ENCODE results near the gene QRICH2. TPM values are rescaled to one million over a fixed set of nuclear protein-coding genes. Genes with fewer than 3 reads are reported as not detected.

QRICH2 gene
- total RNA-seq, 4 donors from 2014 or later, result 1.7 to 2.7 (median 2.0) TPM

- TF ChIP-seq POLR2A (IDR thresholded peaks at IDR 0.05) (no peak), EP300 (IDR thresholded peaks at IDR 0.05) (no peak)
- Histone ChIP-seq H3K9me3 (no peaks in the 10 kb centered on the region), H3K36me3 (peaks cover 0 to 11% of the 10 kb centered on the region in 2 donors), H3K27ac (no peak overlapping the region), H3K27me3 (no peaks in the 10 kb centered on the region), H3K4me3 (no peak overlapping the region), H3K4me1 (peaks cover 0 to 8% (median 6%) of the 10 kb centered on the region in 3 donors)
- no peak for ATAC-seq
- 100% methylated on average over 1 of the region's 15 CpGs; no CpG with 5 or more reads in 1 of the 2 donors for WGBS, 2 donors (ENCODE audit: low coverage in 1 of 2)
Measured at GRCh38 chr17:76280650-76281049, 27.4 kb downstream of the QRICH2 start.

- no peaks in the 10 kb centered on the region for H3K27me3 ChIP-seq
- H3K4me1 ChIP-seq, result peaks cover 0 to 8% (median 6%) of the 10 kb centered on the region in 3 donors
- ATAC-seq, result no peak
- H3K9me3 ChIP-seq, result no peaks in the 10 kb centered on the region
- no peak overlapping the region for H3K27ac ChIP-seq
- H3K4me3 ChIP-seq, result no peak overlapping the region
- no CpG with 5 or more reads among the region's 15 CpGs for WGBS, 2 donors (ENCODE audit: low coverage in 1 of 2)
- no peak for TF ChIP-seq EP300 (IDR thresholded peaks at IDR 0.05)
- peaks cover 0 to 11% of the 10 kb centered on the region in 2 donors for H3K36me3 ChIP-seq
Measured at GRCh38 chr17:76279742-76280287, 28.3 kb downstream of the QRICH2 start.

- Histone ChIP-seq H3K27me3 (no peaks in the 10 kb centered on the region), H3K4me1 (peaks cover 0 to 14% (median 8%) of the 10 kb centered on the region in 3 donors), H3K4me3 (no peak overlapping the region), H3K9me3 (no peaks in the 10 kb centered on the region), H3K27ac (no peak overlapping the region), H3K36me3 (peaks cover 0 to 11% of the 10 kb centered on the region in 2 donors)
- ATAC-seq, result peak; percentile 90
- WGBS, 2 donors (ENCODE audit: low coverage in 1 of 2), result 0 to 80% methylated on average over 1 to 2 of the region's 28 CpGs
- TF ChIP-seq CTCF (IDR thresholded peaks at IDR 0.05) (peak in 3 of 4 experiments; percentile 96 to 99 (median 98)), POLR2AphosphoS5 (IDR thresholded peaks at IDR 0.05) (peak; percentile 23), POLR2A (IDR thresholded peaks at IDR 0.05) (no peak), EP300 (IDR thresholded peaks at IDR 0.05) (no peak)
Measured at GRCh38 chr17:76278952-76279741, 28.9 kb downstream of the QRICH2 start.

GRCh38 chr17:76278268-76278908 lies 29.7 kb downstream of the QRICH2 start:
- no peak for ATAC-seq
- Histone ChIP-seq H3K4me3 (no peak overlapping the region), H3K36me3 (peaks cover 0 to 11% of the 10 kb centered on the region in 2 donors), H3K27me3 (no peaks in the 10 kb centered on the region), H3K27ac (no peak overlapping the region), H3K9me3 (no peaks in the 10 kb centered on the region), H3K4me1 (peaks cover 0 to 21% (median 10%) of the 10 kb centered on the region in 3 donors)
- WGBS, 2 donors (ENCODE audit: low coverage in 1 of 2), result 89 to 92% methylated on average over 3 to 5 of the region's 19 CpGs
- TF ChIP-seq EP300 (IDR thresholded peaks at IDR 0.05) (no peak), POLR2AphosphoS5 (IDR thresholded peaks at IDR 0.05) (no peak), POLR2A (IDR thresholded peaks at IDR 0.05) (no peak), CTCF (IDR thresholded peaks at IDR 0.05) (no peak)

GRCh38 chr17:76277300-76278267 lies 30.5 kb downstream of the QRICH2 start:
- ATAC-seq, result no peak
- no peak overlapping the region for H3K27ac ChIP-seq
- no peaks in the 10 kb centered on the region for H3K9me3 ChIP-seq

More at GRCh38 chr17:76277300-76278267, 30.5 kb downstream of the QRICH2 start:
- WGBS, 2 donors (ENCODE audit: low coverage in 1 of 2), result 86 to 89% methylated on average over 14 of the region's 31 CpGs
- Histone ChIP-seq H3K4me1 (peaks cover 0 to 29% (median 14%) of the 10 kb centered on the region in 3 donors), H3K27me3 (no peaks in the 10 kb centered on the region), H3K4me3 (no peak overlapping the region), H3K36me3 (peaks cover 0 to 11% of the 10 kb centered on the region in 2 donors)
- no peak for TF ChIP-seq CTCF (IDR thresholded peaks at IDR 0.05)
- no peak for TF ChIP-seq POLR2A (IDR thresholded peaks at IDR 0.05)
- TF ChIP-seq POLR2AphosphoS5 (IDR thresholded peaks at IDR 0.05), result no peak
- no peak for TF ChIP-seq EP300 (IDR thresholded peaks at IDR 0.05)

Measured in gastroesophageal sphincter (tissue), 4 donors.